ENCODE measurements around the gene LSM7. TPM values are rescaled to one million over a fixed set of nuclear protein-coding genes. Genes with fewer than 3 reads are reported as not detected.
"Not testable (repeated sequence)": the region's sequence is repeated elsewhere in the genome, so short reads cannot be mapped to it uniquely, and the experiment has no call there.

LSM7 gene
- total RNA-seq, 1 donor from 2014 or later = 31.4 TPM

DNA sequence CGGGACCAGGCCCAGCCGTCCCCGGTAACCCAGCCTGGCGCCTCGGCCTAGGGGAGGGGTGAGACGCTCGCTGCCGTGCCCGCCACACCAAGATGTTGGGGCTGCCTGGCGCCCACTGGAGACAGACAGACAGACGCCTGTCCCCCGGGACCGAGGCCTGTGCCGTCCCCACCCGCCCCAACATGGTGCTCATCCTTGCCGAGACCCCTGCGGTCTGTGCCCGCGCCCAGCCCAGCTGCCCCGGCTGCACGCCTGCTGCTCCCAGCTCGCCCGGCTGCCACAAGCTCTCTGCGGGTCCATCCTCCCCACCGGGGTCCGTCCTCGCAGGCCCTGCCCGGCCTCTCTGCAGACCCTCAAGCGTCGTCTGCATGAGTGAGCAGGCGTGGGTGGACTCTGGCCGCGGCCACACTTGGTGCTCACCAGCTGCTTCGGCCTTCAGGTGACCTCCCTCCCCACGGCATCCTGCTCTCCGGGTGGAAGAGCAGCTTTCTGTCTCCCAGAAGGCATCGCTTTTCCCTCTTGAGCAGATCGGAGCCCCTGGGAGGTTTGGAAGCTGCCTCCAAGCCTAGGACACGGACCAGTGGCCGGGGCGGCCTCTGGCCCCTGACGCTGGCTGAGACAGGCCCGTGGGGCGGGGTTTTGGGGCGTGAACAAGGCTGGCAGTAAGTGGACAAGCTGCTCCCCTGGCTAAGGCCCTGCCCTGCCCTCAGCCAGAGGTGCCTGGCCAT is 24.9 kb upstream of the LSM7 start:
- Histone ChIP-seq H3K9me3 (no peaks in the 10 kb centered on the region), H3K36me3 (peaks cover 20 to 46% of the 10 kb centered on the region in 2 donors), H3K27me3 (no peaks in the 10 kb centered on the region), H3K4me3 (no peak overlapping the region), H3K27ac (no peak overlapping the region), H3K4me1 (no peaks in the 10 kb centered on the region)
- no peak for TF ChIP-seq CTCF (IDR thresholded peaks at IDR 0.05)
- DNase-seq (ENCODE audit: low spot score in 2 of 2) = no peak
- intact Hi-C loops (cut with DNase I) = no loop called here

GRCh38 chr19:2352121-2352520 is 23.7 kb upstream of the LSM7 start:
- Histone ChIP-seq H3K4me3 (no peak overlapping the region), H3K27me3 (no peaks in the 10 kb centered on the region), H3K9me3 (no peaks in the 10 kb centered on the region), H3K36me3 (peaks cover 20 to 46% of the 10 kb centered on the region in 2 donors), H3K4me1 (no peaks in the 10 kb centered on the region), H3K27ac (no peak overlapping the region)
- no peak for TF ChIP-seq CTCF (IDR thresholded peaks at IDR 0.05)
- DNase-seq (ENCODE audit: low spot score in 2 of 2) = no peak
- intact Hi-C loops (cut with DNase I) = no loop called here

GRCh38 chr19:2351591-2351990 is 23.2 kb upstream of the LSM7 start:
- no peak for DNase-seq (ENCODE audit: low spot score in 2 of 2)
- Histone ChIP-seq H3K9me3 (no peaks in the 10 kb centered on the region), H3K36me3 (peaks cover 22 to 50% of the 10 kb centered on the region in 2 donors), H3K27me3 (no peaks in the 10 kb centered on the region), H3K4me1 (no peaks in the 10 kb centered on the region), H3K4me3 (no peak overlapping the region), H3K27ac (no peak overlapping the region)
- no peak for TF ChIP-seq CTCF (IDR thresholded peaks at IDR 0.05)
- intact Hi-C loops (cut with DNase I) = no loop called here

GRCh38 chr19:2350656-2351055 is 22.3 kb upstream of the LSM7 start:
- TF ChIP-seq CTCF (IDR thresholded peaks at IDR 0.05) = no peak
- Histone ChIP-seq H3K27me3 (no peaks in the 10 kb centered on the region), H3K4me3 (no peak overlapping the region), H3K36me3 (peaks cover 28 to 56% of the 10 kb centered on the region in 2 donors), H3K9me3 (no peaks in the 10 kb centered on the region), H3K27ac (no peak overlapping the region), H3K4me1 (no peaks in the 10 kb centered on the region)
- DNase-seq (ENCODE audit: low spot score in 2 of 2) = no peak
- intact Hi-C loops (cut with DNase I) = no loop called here

DNA sequence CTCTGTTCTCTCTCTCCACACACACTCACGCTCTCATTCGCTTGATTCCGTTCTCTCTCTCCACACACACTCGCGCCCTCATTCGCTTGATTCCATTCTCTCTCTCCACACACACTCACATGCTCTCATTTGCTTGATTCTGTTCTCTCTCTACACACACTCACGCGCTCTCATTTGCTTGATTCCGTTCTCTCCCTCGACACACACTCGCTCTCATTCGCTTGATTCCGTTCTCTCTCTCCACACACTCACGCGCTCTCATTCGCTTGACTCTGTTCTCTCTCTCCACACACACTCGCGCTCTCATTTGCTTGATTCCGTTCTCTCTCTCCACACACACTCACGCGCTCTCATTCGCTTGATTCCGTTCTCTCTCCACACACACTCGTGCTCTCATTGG is 21.4 kb upstream of the LSM7 start:
- H3K4me1 ChIP-seq; DNase-seq (ENCODE audit: low spot score in 2 of 2); H3K27ac ChIP-seq; H3K27me3 ChIP-seq; H3K9me3 ChIP-seq; intact Hi-C loops (cut with DNase I); H3K4me3 ChIP-seq: not testable (repeated sequence)
- H3K36me3 ChIP-seq = peaks cover 32 to 62% of the 10 kb centered on the region in 2 donors

GRCh38 chr19:2345794-2346663 is 17.6 kb upstream of the LSM7 start:
- no peak for DNase-seq (ENCODE audit: low spot score in 2 of 2)
- Histone ChIP-seq H3K27me3 (no peaks in the 10 kb centered on the region), H3K9me3 (no peaks in the 10 kb centered on the region), H3K4me1 (no peaks in the 10 kb centered on the region), H3K27ac (no peak overlapping the region), H3K36me3 (peaks cover 27 to 63% of the 10 kb centered on the region in 2 donors), H3K4me3 (no peak overlapping the region)
- intact Hi-C loops (cut with DNase I) = no loop called here
- no peak for TF ChIP-seq CTCF (IDR thresholded peaks at IDR 0.05)
